Liver (tissue), 3 donors: Measurements from ENCODE around the gene RAG1.

Experiments used
- TAF1 ChIP-seq: conservative IDR thresholded peaks from 2 replicates; pipeline ENCODE4 v1.6.1; 2016; ENCODE audit warnings: antibody characterized with exemption, mild to moderate bottlenecking
- TF ChIP-seq, protein P1 (sequence below): fragments of 150-350 bp; IDR thresholded peaks from 2 replicates; pipeline ENCODE4 v1.5.1; 2017; ENCODE audit warnings: improper control_type of control experiment, low read depth, low read length; ENCODE audit not compliant: missing input control
- donor health status: healthy.
- donor health status: healthy.

DNA sequence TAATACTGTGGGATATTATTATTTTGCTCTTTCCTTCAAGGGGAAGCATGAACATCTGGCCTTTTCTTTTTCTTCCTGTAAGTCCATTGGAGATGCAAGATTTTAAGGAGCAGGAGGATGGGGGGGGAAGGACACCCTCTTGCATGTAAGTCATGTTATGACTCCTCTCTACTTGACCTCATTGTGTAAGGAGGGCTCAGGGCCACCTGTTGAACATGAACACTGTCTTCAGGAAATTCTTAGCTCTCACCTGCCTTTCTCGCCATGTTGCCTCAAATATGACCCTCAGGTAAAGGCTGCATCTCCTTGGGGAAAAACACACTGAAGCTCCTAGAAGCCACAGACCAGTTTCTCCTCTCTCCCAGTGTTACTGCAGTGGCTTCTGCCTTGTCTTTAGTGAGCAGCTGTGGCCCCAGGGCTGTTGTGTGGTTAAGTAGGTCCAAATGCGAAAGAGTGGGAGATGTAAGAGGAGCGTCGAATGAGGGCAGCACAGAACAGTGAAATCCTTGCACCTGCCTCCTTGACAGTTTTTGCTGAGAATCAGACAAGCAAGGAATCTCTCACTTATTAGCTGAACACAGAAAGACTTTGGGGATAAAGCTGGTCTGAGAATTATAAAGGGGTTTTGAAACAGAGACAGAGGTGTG is 1.3 kb upstream of the RAG1 start:
- TF ChIP-seq, protein P1, sequence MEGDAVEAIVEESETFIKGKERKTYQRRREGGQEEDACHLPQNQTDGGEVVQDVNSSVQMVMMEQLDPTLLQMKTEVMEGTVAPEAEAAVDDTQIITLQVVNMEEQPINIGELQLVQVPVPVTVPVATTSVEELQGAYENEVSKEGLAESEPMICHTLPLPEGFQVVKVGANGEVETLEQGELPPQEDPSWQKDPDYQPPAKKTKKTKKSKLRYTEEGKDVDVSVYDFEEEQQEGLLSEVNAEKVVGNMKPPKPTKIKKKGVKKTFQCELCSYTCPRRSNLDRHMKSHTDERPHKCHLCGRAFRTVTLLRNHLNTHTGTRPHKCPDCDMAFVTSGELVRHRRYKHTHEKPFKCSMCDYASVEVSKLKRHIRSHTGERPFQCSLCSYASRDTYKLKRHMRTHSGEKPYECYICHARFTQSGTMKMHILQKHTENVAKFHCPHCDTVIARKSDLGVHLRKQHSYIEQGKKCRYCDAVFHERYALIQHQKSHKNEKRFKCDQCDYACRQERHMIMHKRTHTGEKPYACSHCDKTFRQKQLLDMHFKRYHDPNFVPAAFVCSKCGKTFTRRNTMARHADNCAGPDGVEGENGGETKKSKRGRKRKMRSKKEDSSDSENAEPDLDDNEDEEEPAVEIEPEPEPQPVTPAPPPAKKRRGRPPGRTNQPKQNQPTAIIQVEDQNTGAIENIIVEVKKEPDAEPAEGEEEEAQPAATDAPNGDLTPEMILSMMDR = no peak
- TF ChIP-seq TAF1 = no peak
